Esophagus muscularis mucosa (tissue), 4 donors: Measurements from ENCODE around the gene FBXO45. TPM values are rescaled to one million over a fixed set of nuclear protein-coding genes. Genes with fewer than 3 reads are reported as not detected.
"Not testable (repeated sequence)": the region's sequence is repeated elsewhere in the genome, so short reads cannot be mapped to it uniquely, and the experiment has no call there.

Experiments used
- DNase-seq: peaks from one replicate; pipeline ENCODE4 v3.0.0-alpha.2; 2017; ENCODE audit errors: extremely low spot score
- H3K27ac ChIP-seq, 4 donors: fragments of 200-600 bp; sonication (generic); replicated peaks in 1 of 4; 1 replicate in 3 of 4; 2 replicates in 1 of 4; pipeline ENCODE4 v1.5.1; 2016 to 2019; ENCODE audit warnings: mild to moderate bottlenecking in 1 of 4
- H3K27me3 ChIP-seq, 4 donors: fragments of 200-600 bp; sonication (generic); one replicate each; pipeline versions ENCODE4 v1.5.1 to v1.6.0; 2016 to 2019
- H3K36me3 ChIP-seq, 4 donors: fragments of 200-600 bp; sonication (generic); one replicate each; pipeline ENCODE4 v1.5.1; 2016 to 2019
- H3K4me1 ChIP-seq, 4 donors: fragments of 200-600 bp; sonication (generic); one replicate each; pipeline ENCODE4 v1.5.1; 2016 to 2019
- H3K4me3 ChIP-seq, 4 donors: fragments of 200-600 bp; sonication (generic); 1 replicate in 2 of 4; 2 replicates in 2 of 4; pipeline ENCODE4 v1.5.1; 2016 to 2019; ENCODE audit warnings: mild to moderate bottlenecking in 4 of 4, moderate library complexity in 1 of 4
- H3K9me3 ChIP-seq, 4 donors: fragments of 200-600 bp; sonication (generic); 1 replicate in 3 of 4; 2 replicates in 1 of 4; pipeline ENCODE4 v1.5.1; 2016 to 2019
- CTCF ChIP-seq, 3 experiments: fragments of 200-600 bp in 2 of 3; fragments of 450-650 bp in 1 of 3; sonication (generic) in 2 of 3; IDR thresholded peaks; one replicate each; pipeline ENCODE4 v1.5.1; 2017 to 2019; ENCODE audit warnings: antibody characterized with exemption in 3 of 3, mild to moderate bottlenecking in 2 of 3, moderate library complexity in 1 of 3
- EP300 ChIP-seq: sonication (generic); formaldehyde crosslinking; IDR thresholded peaks from one replicate; pipeline ENCODE4 v1.6.1; 2017; ENCODE audit warnings: antibody characterized with exemption
- POLR2A ChIP-seq: fragments of 450-650 bp; IDR thresholded peaks from one replicate; pipeline ENCODE4 v1.6.1; 2017; ENCODE audit warnings: antibody characterized with exemption, moderate library complexity, mild to moderate bottlenecking, low read depth
- POLR2AphosphoS5 ChIP-seq, 2 donors: sonication (generic); formaldehyde crosslinking; IDR thresholded peaks; one replicate each; pipeline ENCODE4 v1.6.1; 2017; ENCODE audit warnings: antibody characterized with exemption in 2 of 2
- WGBS: methylation state at CpG from one replicate; pipeline ENCODE4 v1.1.5; 2018; 5-methylcytosine and 5-hydroxymethylcytosine counted together
- intact Hi-C: fragments of 100-400 bp; cut with DNase I; formaldehyde crosslinking; loops from one replicate; pipeline ENCODE4 v1.15.1; 2023
- total RNA-seq, 4 donors: library from RNA; depleted of rRNA; stranded (reverse); fragments of >200 nt; gene quantifications; one replicate each; pipeline versions ENCODE4 v1.1.0 to v1.2.1, GENCODE V29; 2016

Gene FBXO45
- total RNA-seq, 4 donors from 2014 or later = 9.0 to 14.7 (median 9.8) TPM

- intact Hi-C loops = no loop called here
- peak overlapping the region in 3 of 4 donors; percentile 63 to 83 (median 70) for H3K4me3 ChIP-seq
These were observed 65.2 kb downstream of the FBXO45 start for GRCh38 chr3:196633555-196634151.

GRCh38 chr3:196634224-196634623, 65.8 kb downstream of the FBXO45 start:
- Histone ChIP-seq H3K27me3 (no peaks in the 10 kb centered on the region), H3K36me3 (no peaks in the 10 kb centered on the region), H3K27ac (peak overlapping the region; percentile 90 to 95 (median 92)), H3K4me1 (peaks cover 22 to 38% (median 37%) of the 10 kb centered on the region in 4 donors), H3K9me3 (no peaks in the 10 kb centered on the region), H3K4me3 (no peak overlapping the region)
- WGBS = 77% methylated on average over 10 of the region's 10 CpGs
- no peak for TF ChIP-seq POLR2AphosphoS5 (IDR thresholded peaks at IDR 0.05)
- TF ChIP-seq POLR2A = no peak
- no peak for TF ChIP-seq EP300
- TF ChIP-seq CTCF (IDR thresholded peaks at IDR 0.05) = no peak
- no peak for DNase-seq
- intact Hi-C loops = no loop called here

More at GRCh38 chr3:196633555-196634151, 65.2 kb downstream of the FBXO45 start:
- DNase-seq = no peak
- TF ChIP-seq POLR2A = no peak
- no peak for TF ChIP-seq CTCF (IDR thresholded peaks at IDR 0.05)
- TF ChIP-seq POLR2AphosphoS5 (IDR thresholded peaks at IDR 0.05) = no peak
- TF ChIP-seq EP300 = no peak
- Histone ChIP-seq H3K27me3 (no peaks in the 10 kb centered on the region), H3K27ac (peak overlapping the region; percentile 90 to 95 (median 92)), H3K9me3 (no peaks in the 10 kb centered on the region), H3K4me1 (peaks cover 18 to 32% (median 31%) of the 10 kb centered on the region in 4 donors), H3K36me3 (no peaks in the 10 kb centered on the region)
- WGBS = 91% methylated on average over 12 of the region's 12 CpGs

- Histone ChIP-seq H3K4me1 (peaks cover 28 to 44% (median 43%) of the 10 kb centered on the region in 4 donors), H3K36me3 (no peaks in the 10 kb centered on the region), H3K27ac (peak overlapping the region in 1 of 4 donors; percentile 27), H3K4me3 (no peak overlapping the region), H3K27me3 (no peaks in the 10 kb centered on the region), H3K9me3 (no peaks in the 10 kb centered on the region)
- 82% methylated on average over 7 of the region's 7 CpGs for WGBS
- TF ChIP-seq CTCF (IDR thresholded peaks at IDR 0.05) = no peak
- TF ChIP-seq EP300 = no peak
- no peak for TF ChIP-seq POLR2AphosphoS5 (IDR thresholded peaks at IDR 0.05)
- no peak for TF ChIP-seq POLR2A
- intact Hi-C loops = no loop called here
- no peak for DNase-seq
These were observed 66.4 kb downstream of the FBXO45 start for GRCh38 chr3:196634829-196635228.

GRCh38 chr3:196636369-196637349, 68.2 kb downstream of the FBXO45 start:
- no peaks in the 10 kb centered on the region for H3K27me3 ChIP-seq
- peaks cover 28 to 54% (median 47%) of the 10 kb centered on the region in 4 donors for H3K4me1 ChIP-seq
- WGBS = 78% methylated on average over 16 of the region's 20 CpGs
- no peak overlapping the region for H3K27ac ChIP-seq
- DNase-seq = no peak
- intact Hi-C loops = no loop called here
- no peaks in the 10 kb centered on the region for H3K36me3 ChIP-seq
- no peak for TF ChIP-seq CTCF (IDR thresholded peaks at IDR 0.05)
- no peak for TF ChIP-seq POLR2AphosphoS5 (IDR thresholded peaks at IDR 0.05)
- no peak for TF ChIP-seq EP300
- no peak for TF ChIP-seq POLR2A
- H3K4me3 ChIP-seq = no peak overlapping the region
- no peaks in the 10 kb centered on the region for H3K9me3 ChIP-seq

- H3K36me3 ChIP-seq, H3K27ac ChIP-seq, DNase-seq, intact Hi-C loops, H3K9me3 ChIP-seq, H3K27me3 ChIP-seq, H3K4me3 ChIP-seq: not testable (repeated sequence)
- 94% methylated on average over 4 of the region's 4 CpGs for WGBS
- peaks cover 20 to 50% (median 40%) of the 10 kb centered on the region in 4 donors for H3K4me1 ChIP-seq
These were observed 69.5 kb downstream of the FBXO45 start for GRCh38 chr3:196637941-196638340.
